SK-N-SH (cell line): Measurements from ENCODE around the gene SVIL. TPM values are rescaled to one million over a fixed set of nuclear protein-coding genes. Genes with fewer than 3 reads are reported as not detected.

Experiments used
- CTCF ChIA-PET: fragments of 300-600, 350-600 bp; formaldehyde crosslinking; extraction: SDS; loops from one replicate; lab custom pipeline; 2021; lab: Yijun Ruan, JAX
- POLR2A ChIA-PET: fragments of 350-600 bp; sonication (Branson Sonifier 250); formaldehyde crosslinking; extraction: SDS; loops from one replicate; lab custom pipeline; 2020; ENCODE audit warnings: antibody characterized with exemption, inconsistent platforms; lab: Yijun Ruan, JAX
- DNase-seq: peaks from one replicate; pipeline ENCODE4 v3.0.0; 2012
- H2AFZ ChIP-seq: fragments of 200-600 bp; sonication (generic); 2 replicates; pipeline ENCODE4 v1.8.1; 2016; ENCODE audit warnings: antibody characterized with exemption, mild to moderate bottlenecking, low read depth
- H3F3A ChIP-seq: fragments of 200-600 bp; sonication (generic); replicated peaks from 2 replicates; pipeline ENCODE3; 2016; ENCODE audit warnings: antibody characterized with exemption, mild to moderate bottlenecking; ENCODE audit not compliant: insufficient read depth
- H3K27ac ChIP-seq, 2 experiments: fragments of 200-500 bp in 1 of 2; fragments of 200-600 bp in 1 of 2; sonication (Bioruptor generic) in 1 of 2; sonication (generic), shearing (Covaris generic) in 1 of 2; 2 replicates each; pipeline versions ENCODE4 v1.5.1 to v1.6.1; 2014 to 2016; ENCODE audit warnings: low read depth in 2 of 2, inconsistent platforms in 1 of 2, low read length in 1 of 2, mild to moderate bottlenecking in 1 of 2, mixed read lengths in 1 of 2
- H3K27me3 ChIP-seq: fragments of 200-600 bp; sonication (generic), shearing (Covaris generic); 2 replicates; pipeline ENCODE4 v1.6.1; 2016; ENCODE audit warnings: mixed run types; ENCODE audit not compliant: insufficient read depth
- H3K36me3 ChIP-seq, 2 experiments: fragments of 200-500 bp in 1 of 2; fragments of 200-600 bp in 1 of 2; sonication (Bioruptor generic) in 1 of 2; sonication (generic) in 1 of 2; replicated peaks in 1 of 2; 2 replicates each; pipeline versions ENCODE3 to v1.5.1; 2014 to 2016; ENCODE audit warnings: low read length in 1 of 2, mild to moderate bottlenecking in 1 of 2; ENCODE audit not compliant: insufficient read depth in 2 of 2, control insufficient read depth in 1 of 2
- H3K4me1 ChIP-seq, 2 experiments: fragments of 200-500 bp in 1 of 2; fragments of 200-600 bp in 1 of 2; sonication (Bioruptor generic) in 1 of 2; sonication (generic), shearing (Covaris generic) in 1 of 2; 2 replicates each; pipeline versions ENCODE4 v1.5.1 to v1.6.1; 2014 to 2016; ENCODE audit warnings: low read depth in 1 of 2, low read length in 1 of 2, mixed run types in 1 of 2; ENCODE audit not compliant: insufficient read depth in 2 of 2, control insufficient read depth in 1 of 2
- H3K4me2 ChIP-seq: fragments of 200-600 bp; sonication (generic), shearing (Covaris generic); 2 replicates; pipeline ENCODE4 v1.6.1; 2017; ENCODE audit warnings: mixed run types
- H3K4me3 ChIP-seq, 2 experiments: fragments of 200-500 bp in 1 of 2; fragments of 200-600 bp in 1 of 2; sonication (Bioruptor generic) in 1 of 2; sonication (generic), shearing (Covaris generic) in 1 of 2; 2 replicates each; pipeline versions ENCODE4 v1.5.1 to v1.8.1; 2014 to 2016; ENCODE audit warnings: low read depth in 2 of 2, inconsistent platforms in 1 of 2, low read length in 1 of 2, mild to moderate bottlenecking in 1 of 2, mixed read lengths in 1 of 2, moderate library complexity in 1 of 2
- H3K79me2 ChIP-seq: fragments of 200-600 bp; sonication (generic); 2 replicates; pipeline ENCODE4 v1.8.1; 2017; ENCODE audit warnings: mild to moderate bottlenecking; ENCODE audit not compliant: insufficient read depth
- H3K9ac ChIP-seq: fragments of 200-600 bp; sonication (generic); 2 replicates; pipeline ENCODE4 v1.6.1; 2017; ENCODE audit warnings: mixed run types
- H3K9me2 ChIP-seq: fragments of 200-600 bp; sonication (generic); 2 replicates; pipeline ENCODE4 v1.6.1; 2017; ENCODE audit warnings: mixed run types
- H3K9me3 ChIP-seq: fragments of 200-600 bp; sonication (generic); 2 replicates; pipeline ENCODE4 v1.6.1; 2017; ENCODE audit warnings: mixed run types, mild to moderate bottlenecking, moderate library complexity
- H4K20me1 ChIP-seq: fragments of 200-600 bp; sonication (generic); 2 replicates; pipeline ENCODE4 v1.6.1; 2017; ENCODE audit warnings: mild to moderate bottlenecking, mixed run types; ENCODE audit not compliant: insufficient read depth
- CHD2 ChIP-seq: fragments of 150-350 bp; IDR thresholded peaks from 2 replicates; pipeline ENCODE4 v1.6.1; 2018; ENCODE audit warnings: low read length; ENCODE audit not compliant: partially characterized antibody
- EP300 ChIP-seq, 2 experiments: IDR thresholded peaks; 2 replicates each; pipeline versions ENCODE4 v1.4.0 to v1.6.1; 2012; ENCODE audit warnings: borderline replicate concordance in 1 of 2, low read depth in 1 of 2, low read length in 1 of 2
- EZH2phosphoT487 ChIP-seq: fragments of 200-600 bp; sonication (generic); IDR thresholded peaks from 2 replicates; pipeline ENCODE4 v1.6.1; 2017; ENCODE audit warnings: low read depth, mixed run types, mild to moderate bottlenecking, antibody characterized with exemption, moderate library complexity, borderline replicate concordance
- FOSL2 ChIP-seq: IDR thresholded peaks from 2 replicates; pipeline ENCODE4 v1.4.0; 2012; ENCODE audit warnings: low read depth, mild to moderate bottlenecking, moderate library complexity, borderline replicate concordance
- GABPA ChIP-seq: IDR thresholded peaks from 2 replicates; pipeline ENCODE4 v1.4.0; 2012; ENCODE audit warnings: low read depth, mild to moderate bottlenecking
- JUND ChIP-seq: IDR thresholded peaks from 2 replicates; pipeline ENCODE4 v1.4.0; 2012
- MXI1 ChIP-seq: IDR thresholded peaks from 2 replicates; pipeline ENCODE4 v1.6.1; 2012; ENCODE audit warnings: mild to moderate bottlenecking, low read depth, low read length, improper control_type of control experiment
- PBX3 ChIP-seq: IDR thresholded peaks from 2 replicates; pipeline ENCODE4; 2012
- RAD21 ChIP-seq: IDR thresholded peaks from 2 replicates; pipeline ENCODE4 v1.6.1; 2012; ENCODE audit warnings: mild to moderate bottlenecking, low read length
- SIN3A ChIP-seq: IDR thresholded peaks from 2 replicates; pipeline ENCODE4 v1.6.1; 2012; ENCODE audit warnings: low read depth, mild to moderate bottlenecking, low read length, moderate library complexity, borderline replicate concordance
- TCF12 ChIP-seq: IDR thresholded peaks from 2 replicates; pipeline ENCODE4 v1.4.0; 2012
- TEAD4 ChIP-seq: IDR thresholded peaks from 2 replicates; pipeline ENCODE4 v1.4.0; 2012; ENCODE audit warnings: mild to moderate bottlenecking, borderline replicate concordance; ENCODE audit not compliant: insufficient read depth
- WGBS: methylation state at CpG from one replicate; pipeline ENCODE4 v1.1.6; 2017; ENCODE audit warnings: low lambda C conversion rate; 5-methylcytosine and 5-hydroxymethylcytosine counted together
- polyA plus RNA-seq, 3 experiments: library from polyadenylated mRNA; depleted of rRNA; stranded (reverse); fragments of >200 nt; gene quantifications; 2 replicates each; pipeline ENCODE4 v1.2.3, GENCODE V29; 2012
- TF ChIP-seq, protein P1 (sequence below): IDR thresholded peaks from 2 replicates; pipeline ENCODE4 v1.4.0; 2012; ENCODE audit warnings: low read depth
- TF ChIP-seq, protein P2 (sequence below): fragments of 200-600 bp; sonication (generic); IDR thresholded peaks from 2 replicates; pipeline ENCODE4 v1.6.1; 2017; ENCODE audit warnings: antibody characterized with exemption, mild to moderate bottlenecking, moderate library complexity
- TF ChIP-seq, protein P3 (sequence below): fragments of 150-350 bp; IDR thresholded peaks from 2 replicates; pipeline ENCODE4 v1.6.1; 2016; ENCODE audit warnings: mild to moderate bottlenecking, low read depth, low read length
- TF ChIP-seq, protein P4 (sequence below): fragments of 150-350 bp; IDR thresholded peaks from 2 replicates; pipeline ENCODE4 v1.6.1; 2017; ENCODE audit warnings: antibody characterized with exemption, low read length, low read depth, borderline replicate concordance

Gene SVIL
- polyA plus RNA-seq, 1 of the 3 experiments (the other 2 are of a cell fraction), result 48.7 TPM

DNA sequence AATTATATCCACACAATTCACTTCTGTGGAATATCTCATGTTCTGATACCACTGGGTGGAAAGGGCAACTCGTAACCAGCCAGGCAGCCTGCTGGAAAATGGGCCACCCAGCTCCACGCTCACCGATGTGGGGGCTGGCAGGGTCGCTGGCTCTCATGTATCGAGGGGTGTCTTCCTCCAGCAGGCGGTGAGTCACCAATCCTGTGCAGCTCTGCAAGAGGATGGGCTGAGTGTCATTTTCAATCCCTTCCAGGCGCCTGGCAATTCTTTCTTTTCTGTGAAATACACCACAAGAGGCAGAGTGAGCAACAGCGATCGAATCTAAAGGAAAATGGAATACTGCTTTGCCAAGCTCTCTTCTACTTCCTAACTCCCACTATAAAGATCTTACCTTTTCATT is 80.1 kb downstream of the SVIL start:
- 55% methylated on average over 8 of the region's 9 CpGs for WGBS
- Histone ChIP-seq H3K4me3 (no peak overlapping the region), H3K4me1 (peaks cover 7 to 18% of the 10 kb centered on the region in 2 experiments; a peak in 3 of 4 replicates), H3K27me3 (no peaks in the 10 kb centered on the region), H3K9ac (no peak overlapping the region), H4K20me1 (no peaks in the 10 kb centered on the region; the same call in 1 of the 2 replicates), H3F3A (peaks cover 29% of the 10 kb centered on the region), H3K79me2 (peaks cover 10% of the 10 kb centered on the region; the same call in 1 of the 2 replicates), H3K9me2 (no peaks in the 10 kb centered on the region), H3K9me3 (no peaks in the 10 kb centered on the region), H2AFZ (no peak overlapping the region), H3K27ac (peak overlapping the region in 1 of 2 experiments; percentile 90; a peak in 3 of 4 replicates), H3K4me2 (no peak overlapping the region), H3K36me3 (peaks cover 28 to 52% of the 10 kb centered on the region in 2 experiments)
- CTCF ChIA-PET, result interaction anchor here (1.0 to 2.7 kb wide), 4 partner anchors 9 to 37 kb away, joined by 3 to 7 read pairs (median 6); no protein-coding TSS in a partner anchor
- no peak for DNase-seq
- TF ChIP-seq, protein P1, sequence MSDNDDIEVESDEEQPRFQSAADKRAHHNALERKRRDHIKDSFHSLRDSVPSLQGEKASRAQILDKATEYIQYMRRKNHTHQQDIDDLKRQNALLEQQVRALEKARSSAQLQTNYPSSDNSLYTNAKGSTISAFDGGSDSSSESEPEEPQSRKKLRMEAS, result 0 out of 2 replicates have a peak, but pooled peaks have one; percentile 17
- TF ChIP-seq, protein P2, sequence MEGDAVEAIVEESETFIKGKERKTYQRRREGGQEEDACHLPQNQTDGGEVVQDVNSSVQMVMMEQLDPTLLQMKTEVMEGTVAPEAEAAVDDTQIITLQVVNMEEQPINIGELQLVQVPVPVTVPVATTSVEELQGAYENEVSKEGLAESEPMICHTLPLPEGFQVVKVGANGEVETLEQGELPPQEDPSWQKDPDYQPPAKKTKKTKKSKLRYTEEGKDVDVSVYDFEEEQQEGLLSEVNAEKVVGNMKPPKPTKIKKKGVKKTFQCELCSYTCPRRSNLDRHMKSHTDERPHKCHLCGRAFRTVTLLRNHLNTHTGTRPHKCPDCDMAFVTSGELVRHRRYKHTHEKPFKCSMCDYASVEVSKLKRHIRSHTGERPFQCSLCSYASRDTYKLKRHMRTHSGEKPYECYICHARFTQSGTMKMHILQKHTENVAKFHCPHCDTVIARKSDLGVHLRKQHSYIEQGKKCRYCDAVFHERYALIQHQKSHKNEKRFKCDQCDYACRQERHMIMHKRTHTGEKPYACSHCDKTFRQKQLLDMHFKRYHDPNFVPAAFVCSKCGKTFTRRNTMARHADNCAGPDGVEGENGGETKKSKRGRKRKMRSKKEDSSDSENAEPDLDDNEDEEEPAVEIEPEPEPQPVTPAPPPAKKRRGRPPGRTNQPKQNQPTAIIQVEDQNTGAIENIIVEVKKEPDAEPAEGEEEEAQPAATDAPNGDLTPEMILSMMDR, result peak; percentile 47
- no peak for TF ChIP-seq EP300 (IDR thresholded peaks at IDR 0.05; ENCODE audit: borderline replicate concordance in 1 of 2, low read depth in 1 of 2, low read length in 1 of 2)
- peak; percentile 51 for TF ChIP-seq TCF12
- TF ChIP-seq FOSL2, result peak; percentile 60; the same call in 1 of the 2 replicates
- no peak for TF ChIP-seq MXI1
- TF ChIP-seq JUND, result peak; percentile 47
- TF ChIP-seq PBX3, result peak; percentile 72
- no peak for TF ChIP-seq CHD2
- TF ChIP-seq, protein P3, sequence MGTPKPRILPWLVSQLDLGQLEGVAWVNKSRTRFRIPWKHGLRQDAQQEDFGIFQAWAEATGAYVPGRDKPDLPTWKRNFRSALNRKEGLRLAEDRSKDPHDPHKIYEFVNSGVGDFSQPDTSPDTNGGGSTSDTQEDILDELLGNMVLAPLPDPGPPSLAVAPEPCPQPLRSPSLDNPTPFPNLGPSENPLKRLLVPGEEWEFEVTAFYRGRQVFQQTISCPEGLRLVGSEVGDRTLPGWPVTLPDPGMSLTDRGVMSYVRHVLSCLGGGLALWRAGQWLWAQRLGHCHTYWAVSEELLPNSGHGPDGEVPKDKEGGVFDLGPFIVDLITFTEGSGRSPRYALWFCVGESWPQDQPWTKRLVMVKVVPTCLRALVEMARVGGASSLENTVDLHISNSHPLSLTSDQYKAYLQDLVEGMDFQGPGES, result no peak
- POLR2A ChIA-PET, result no interaction called here

- no peaks in the 10 kb centered on the region for H3K27me3 ChIP-seq
- H3K9me3 ChIP-seq, result no peaks in the 10 kb centered on the region
- H3K36me3 ChIP-seq, result peaks cover 24 to 43% of the 10 kb centered on the region in 2 experiments
- H3K4me3 ChIP-seq, result no peak overlapping the region
- DNase-seq, result no peak
- no peak overlapping the region for H3K9ac ChIP-seq
- no peaks in the 10 kb centered on the region for H3K9me2 ChIP-seq
- peaks cover under 1% of the 10 kb centered on the region; the same call in 1 of the 2 replicates for H4K20me1 ChIP-seq
- H3K4me1 ChIP-seq, result peaks cover 7 to 18% of the 10 kb centered on the region in 2 experiments; a peak in 3 of 4 replicates
- peaks cover 5% of the 10 kb centered on the region for H3K79me2 ChIP-seq
- H3F3A ChIP-seq, result peaks cover 22% of the 10 kb centered on the region
- no peak overlapping the region for H2AFZ ChIP-seq
- H3K27ac ChIP-seq, result peak overlapping the region in 1 of 2 experiments; percentile 90; a peak in 2 of 4 replicates
- TF ChIP-seq EZH2phosphoT487 (no peak), MXI1 (no peak), GABPA (no peak), RAD21 (no peak), TEAD4 (no peak), SIN3A (no peak)
- TF ChIP-seq, protein P4, sequence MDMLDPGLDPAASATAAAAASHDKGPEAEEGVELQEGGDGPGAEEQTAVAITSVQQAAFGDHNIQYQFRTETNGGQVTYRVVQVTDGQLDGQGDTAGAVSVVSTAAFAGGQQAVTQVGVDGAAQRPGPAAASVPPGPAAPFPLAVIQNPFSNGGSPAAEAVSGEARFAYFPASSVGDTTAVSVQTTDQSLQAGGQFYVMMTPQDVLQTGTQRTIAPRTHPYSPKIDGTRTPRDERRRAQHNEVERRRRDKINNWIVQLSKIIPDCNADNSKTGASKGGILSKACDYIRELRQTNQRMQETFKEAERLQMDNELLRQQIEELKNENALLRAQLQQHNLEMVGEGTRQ, result no peak
- WGBS, result 83% methylated on average over 13 of the region's 13 CpGs
- ChIA-PET POLR2A (no interaction called here), CTCF (interaction anchor here (0.8 to 2.1 kb wide), 5 partner anchors 17 to 177 kb away, joined by 3 to 6 read pairs (median 5); no protein-coding TSS in a partner anchor)
- no peak overlapping the region for H3K4me2 ChIP-seq
Observed at GRCh38 chr10:29553544-29554250, 81.1 kb downstream of the SVIL start.
